Measurements from ENCODE around the gene BTBD9. TPM values are rescaled to one million over a fixed set of nuclear protein-coding genes. Genes with fewer than 3 reads are reported as not detected.

Gene BTBD9
- total RNA-seq, 6 experiments from 2014 or later: 4.5 to 7.5 (median 5.7) TPM

GRCh38 chr6:38119516-38119915 is 520.2 kb downstream of the BTBD9 start:
- intact Hi-C loops (cut with DNase I): no loop called here
- Histone ChIP-seq H3K27ac (no peak overlapping the region), H3K4me1 (no peaks in the 10 kb centered on the region), H3K9me3 (no peaks in the 10 kb centered on the region), H3K36me3 (peaks cover 0 to 24% (median 3%) of the 10 kb centered on the region in 4 donors), H3K4me3 (no peak overlapping the region), H3K27me3 (no peaks in the 10 kb centered on the region)
- DNase-seq (no peak), ATAC-seq (no peak)
- 86% methylated on average over 6 of the region's 6 CpGs for whole genome bisulfite sequencing (ENCODE audit: insufficient coverage, low coverage, low lambda C conversion rate, missing lambda C conversion rate)
- no peak for TF ChIP-seq CTCF (IDR thresholded peaks at IDR 0.05)
- no peak for TF ChIP-seq POLR2A (IDR thresholded peaks at IDR 0.05)

GRCh38 chr6:38118791-38119365 is 520.9 kb downstream of the BTBD9 start:
- no peak for TF ChIP-seq POLR2A (IDR thresholded peaks at IDR 0.05)
- no peak for TF ChIP-seq CTCF (IDR thresholded peaks at IDR 0.05)
- no peak overlapping the region for H3K27ac ChIP-seq
- no peaks in the 10 kb centered on the region for H3K27me3 ChIP-seq
- DNase-seq (no peak), ATAC-seq (no peak)
- 75% methylated on average over 1 of the region's 2 CpGs for WGBS (ENCODE audit: insufficient coverage, low coverage, low lambda C conversion rate, missing lambda C conversion rate)
- intact Hi-C loops (cut with DNase I): no loop called here
- H3K4me3 ChIP-seq: no peak overlapping the region
- H3K4me1 ChIP-seq: no peaks in the 10 kb centered on the region
- no peaks in the 10 kb centered on the region for H3K9me3 ChIP-seq
- peaks cover 0 to 24% (median 3%) of the 10 kb centered on the region in 4 donors for H3K36me3 ChIP-seq

Small RNA genes within 50 kb of the gene (small RNA-seq; reads per million reads assigned to genes)
- 0 reads per million in 2 experiments for gene RF00019
- 0 to 0.19 reads per million in 2 experiments for gene RF00279

Other genes starting within 250 kb of the BTBD9 start
- gene GLO1, start 63.2 kb upstream of the BTBD9 start, total RNA-seq: 10 to 100 TPM; 41.7 to 68.9 (median 57.8) TPM
- gene DNAH8, start 75.4 kb upstream of the BTBD9 start, total RNA-seq: under 1 TPM in 1 of 6 experiments, not detected in 5; 0.02 TPM